Hepatocyte (in vitro differentiated cells): ENCODE data around the gene IFI27L1. TPM values are rescaled to one million over a fixed set of nuclear protein-coding genes. Genes with fewer than 3 reads are reported as not detected.

ENCODE experiments used
- DNase-seq: peaks from one replicate; pipeline ENCODE4 v3.0.0-alpha.2; 2016; ENCODE audit warnings: low spot score
- H2AFZ ChIP-seq: fragments of 200-600 bp; sonication (generic); 2 replicates; pipeline ENCODE4 v1.6.0; 2016; ENCODE audit warnings: antibody characterized with exemption, mild to moderate bottlenecking
- H3K27ac ChIP-seq: fragments of 200-600 bp; sonication (generic); 2 replicates; pipeline ENCODE4 v1.5.1; 2016; ENCODE audit warnings: mild to moderate bottlenecking
- H3K27me3 ChIP-seq: fragments of 200-600 bp; sonication (generic); 2 replicates; pipeline ENCODE4 v1.6.1; 2016
- H3K36me3 ChIP-seq: fragments of 200-600 bp; sonication (generic); replicated peaks from 2 replicates; pipeline ENCODE4 v1.5.1; 2016; ENCODE audit warnings: low read depth; ENCODE audit not compliant: insufficient read depth
- H3K4me1 ChIP-seq: fragments of 200-600 bp; sonication (generic); 2 replicates; pipeline ENCODE4 v1.5.1; 2016; ENCODE audit warnings: mild to moderate bottlenecking, moderate library complexity; ENCODE audit not compliant: insufficient read depth
- H3K4me2 ChIP-seq: fragments of 200-600 bp; sonication (generic); 2 replicates; pipeline ENCODE4 v1.6.0; 2016
- H3K4me3 ChIP-seq: fragments of 200-600 bp; sonication (generic); 2 replicates; pipeline ENCODE4 v1.5.1; 2016; ENCODE audit warnings: mild to moderate bottlenecking
- H3K79me2 ChIP-seq: fragments of 200-600 bp; sonication (generic); 2 replicates; pipeline ENCODE4 v1.6.0; 2017; ENCODE audit warnings: mild to moderate bottlenecking
- H3K9me2 ChIP-seq: fragments of 200-600 bp; sonication (generic); replicated peaks from 2 replicates; pipeline ENCODE4 v1.6.0; 2017; ENCODE audit warnings: mild to moderate bottlenecking; ENCODE audit not compliant: insufficient read depth
- H3K9me3 ChIP-seq: fragments of 200-600 bp; sonication (generic); 2 replicates; pipeline ENCODE4 v1.5.1; 2016; ENCODE audit warnings: low read depth, mild to moderate bottlenecking
- H4K20me1 ChIP-seq: fragments of 200-600 bp; sonication (generic); 2 replicates; pipeline ENCODE4 v1.6.0; 2016; ENCODE audit warnings: mild to moderate bottlenecking; ENCODE audit not compliant: insufficient read depth, poor library complexity, severe bottlenecking
- EZH2 ChIP-seq: fragments of 200-600 bp; sonication (generic); IDR thresholded peaks from 2 replicates; pipeline ENCODE4 v1.6.1; 2016; ENCODE audit warnings: antibody characterized with exemption, mild to moderate bottlenecking, borderline replicate concordance
- EZH2phosphoT487 ChIP-seq: fragments of 200-600 bp; sonication (generic); IDR thresholded peaks from one replicate; pipeline ENCODE4 v1.6.1; 2018; ENCODE audit warnings: antibody characterized with exemption, mild to moderate bottlenecking, low read depth, moderate library complexity; ENCODE audit not compliant: unreplicated experiment, severe bottlenecking
- WGBS: methylation state at CpG from one replicate; pipeline ENCODE4 v1.1.6; 2016; ENCODE audit warnings: low lambda C conversion rate; ENCODE audit errors: missing lambda C conversion rate; 5-methylcytosine and 5-hydroxymethylcytosine counted together
- polyA plus RNA-seq: library from polyadenylated mRNA; unstranded; fragments of >200 nt; fragmentation: Nextera tagmentation; extraction: Ambion mirVana; gene quantifications from 2 replicates; pipeline ENCODE4 v1.2.1, GENCODE V29; 2016
- total RNA-seq: library from RNA; depleted of rRNA; stranded (reverse); fragments of >200 nt; gene quantifications from 2 replicates; pipeline ENCODE4 v1.2.3, GENCODE V29; 2014
- TF ChIP-seq, protein P1 (sequence below): fragments of 200-600 bp; sonication (generic); IDR thresholded peaks from 2 replicates; pipeline ENCODE4 v1.5.1; 2016; ENCODE audit warnings: antibody characterized with exemption, mild to moderate bottlenecking; ENCODE audit not compliant: poor library complexity

Gene IFI27L1
- total and polyA plus RNA-seq, 2 experiments from 2014 or later, result 18.9 to 29.4 TPM

DNA sequence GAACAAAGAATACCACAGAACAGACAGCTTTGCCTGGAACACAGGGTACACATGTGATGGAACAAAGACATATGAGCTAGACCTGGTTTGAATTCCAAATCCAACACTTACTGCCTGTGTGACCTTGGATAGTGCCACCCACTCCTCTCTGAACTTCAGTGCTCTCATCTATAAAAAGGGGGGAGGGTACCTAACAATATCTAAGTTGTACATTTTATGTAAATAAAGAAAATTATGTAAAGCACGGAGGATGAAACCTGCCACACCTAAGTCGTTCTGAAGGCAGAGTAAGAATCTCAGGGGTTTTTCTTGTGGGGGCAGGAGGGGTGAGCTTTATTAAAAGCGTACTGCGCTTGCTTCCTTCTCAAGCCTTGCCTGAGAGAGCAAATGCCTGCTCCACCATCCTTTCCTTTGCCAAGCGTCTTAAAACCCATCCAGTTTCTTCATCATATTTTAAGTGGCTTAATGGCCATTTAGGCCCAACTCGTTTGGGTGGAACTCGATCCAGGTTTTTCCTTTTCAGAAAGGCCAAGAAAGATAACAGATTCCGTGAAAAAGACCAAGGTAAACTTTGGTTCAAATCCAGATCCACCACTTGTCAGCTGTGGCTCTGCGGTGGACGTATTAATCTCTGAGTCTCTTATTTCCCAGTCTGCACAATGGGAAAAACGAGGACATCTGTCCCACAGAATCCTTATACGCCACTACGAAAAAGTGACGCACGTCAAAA is 1.1 kb upstream of the IFI27L1 start:
- H3K36me3 ChIP-seq, result no peaks in the 10 kb centered on the region
- DNase-seq, result no peak
- WGBS, result 10% methylated on average over 15 of the region's 15 CpGs
- H3K79me2 ChIP-seq, result peaks cover 81% of the 10 kb centered on the region
- no peaks in the 10 kb centered on the region for H3K27me3 ChIP-seq
- H3K9me2 ChIP-seq, result no peaks in the 10 kb centered on the region
- H3K27ac ChIP-seq, result peak overlapping the region; percentile 96
- H3K9me3 ChIP-seq, result no peaks in the 10 kb centered on the region
- peak overlapping the region; percentile 58 for H2AFZ ChIP-seq
- H3K4me1 ChIP-seq, result peaks cover 33% of the 10 kb centered on the region
- peak overlapping the region; percentile 90 for H3K4me2 ChIP-seq
- H4K20me1 ChIP-seq, result peaks cover 38% of the 10 kb centered on the region
- peak overlapping the region; percentile 94 for H3K4me3 ChIP-seq
- no peak for TF ChIP-seq EZH2

DNA sequence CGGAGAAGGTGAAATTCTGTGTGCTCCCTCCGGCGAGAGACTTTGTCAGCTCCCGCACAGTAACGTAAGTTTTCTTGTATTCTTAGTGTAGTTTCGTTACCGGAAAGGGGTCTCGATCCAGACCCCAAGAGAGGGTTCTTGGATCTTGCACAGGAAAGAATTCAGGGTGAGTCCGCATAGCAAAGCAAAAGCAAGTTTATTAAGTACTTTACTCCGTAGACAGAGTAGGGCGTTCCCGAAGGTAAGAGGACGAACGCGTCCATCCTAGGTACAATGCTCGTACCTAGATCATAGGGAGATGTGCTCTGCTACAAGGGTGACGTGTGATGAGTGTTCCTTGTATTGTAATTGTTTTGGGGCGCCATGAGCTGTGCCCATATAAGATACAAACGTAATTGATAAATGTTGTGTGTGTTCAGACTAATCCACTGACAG is 293 bp downstream of the IFI27L1 start:
- DNase-seq, result peak; percentile 32
- no peaks in the 10 kb centered on the region for H3K27me3 ChIP-seq
- H3K4me2 ChIP-seq, result peak overlapping the region; percentile 79
- H3K9me3 ChIP-seq, result no peaks in the 10 kb centered on the region
- H4K20me1 ChIP-seq, result peaks cover 31% of the 10 kb centered on the region
- peak overlapping the region; percentile 80 for H2AFZ ChIP-seq
- H3K4me1 ChIP-seq, result peaks cover 33% of the 10 kb centered on the region
- no peaks in the 10 kb centered on the region for H3K36me3 ChIP-seq
- TF ChIP-seq EZH2phosphoT487 (no peak), EZH2 (no peak)
- TF ChIP-seq, protein P1, sequence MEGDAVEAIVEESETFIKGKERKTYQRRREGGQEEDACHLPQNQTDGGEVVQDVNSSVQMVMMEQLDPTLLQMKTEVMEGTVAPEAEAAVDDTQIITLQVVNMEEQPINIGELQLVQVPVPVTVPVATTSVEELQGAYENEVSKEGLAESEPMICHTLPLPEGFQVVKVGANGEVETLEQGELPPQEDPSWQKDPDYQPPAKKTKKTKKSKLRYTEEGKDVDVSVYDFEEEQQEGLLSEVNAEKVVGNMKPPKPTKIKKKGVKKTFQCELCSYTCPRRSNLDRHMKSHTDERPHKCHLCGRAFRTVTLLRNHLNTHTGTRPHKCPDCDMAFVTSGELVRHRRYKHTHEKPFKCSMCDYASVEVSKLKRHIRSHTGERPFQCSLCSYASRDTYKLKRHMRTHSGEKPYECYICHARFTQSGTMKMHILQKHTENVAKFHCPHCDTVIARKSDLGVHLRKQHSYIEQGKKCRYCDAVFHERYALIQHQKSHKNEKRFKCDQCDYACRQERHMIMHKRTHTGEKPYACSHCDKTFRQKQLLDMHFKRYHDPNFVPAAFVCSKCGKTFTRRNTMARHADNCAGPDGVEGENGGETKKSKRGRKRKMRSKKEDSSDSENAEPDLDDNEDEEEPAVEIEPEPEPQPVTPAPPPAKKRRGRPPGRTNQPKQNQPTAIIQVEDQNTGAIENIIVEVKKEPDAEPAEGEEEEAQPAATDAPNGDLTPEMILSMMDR, result no peak
- no peaks in the 10 kb centered on the region for H3K9me2 ChIP-seq
- peak overlapping the region; percentile 96 for H3K27ac ChIP-seq
- peaks cover 70% of the 10 kb centered on the region for H3K79me2 ChIP-seq
- H3K4me3 ChIP-seq, result peak overlapping the region; percentile 77
- WGBS, result 2% methylated on average over 19 of the region's 19 CpGs

DNA sequence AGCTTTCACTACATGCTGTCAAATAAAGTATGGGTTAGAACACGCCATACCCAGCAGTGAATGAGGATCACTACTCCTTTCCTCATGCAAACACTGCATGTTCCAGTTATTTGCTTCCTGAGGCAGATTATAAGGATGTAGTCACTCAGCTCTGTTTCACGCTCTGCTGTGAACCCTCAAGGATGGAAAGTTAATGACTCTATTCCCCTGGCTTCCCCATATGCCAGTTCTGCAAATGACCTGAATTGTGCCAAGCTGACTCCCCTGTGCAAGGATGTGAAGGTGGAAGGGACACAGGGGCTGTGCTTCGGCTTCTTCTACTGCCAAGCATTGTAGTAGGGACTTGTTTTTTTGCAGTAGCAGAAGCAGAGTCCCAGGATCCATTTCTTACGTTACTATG is 6.8 kb downstream of the IFI27L1 start:
- 83% methylated on average over 4 of the region's 4 CpGs for WGBS
- no peaks in the 10 kb centered on the region for H3K9me2 ChIP-seq
- H3K4me2 ChIP-seq, result no peak overlapping the region
- DNase-seq, result no peak
- no peak overlapping the region for H2AFZ ChIP-seq
- no peaks in the 10 kb centered on the region for H3K9me3 ChIP-seq
- H3K4me1 ChIP-seq, result peaks cover 5% of the 10 kb centered on the region
- no peaks in the 10 kb centered on the region for H3K27me3 ChIP-seq
- no peak overlapping the region for H3K27ac ChIP-seq
- H4K20me1 ChIP-seq, result no peaks in the 10 kb centered on the region
- H3K79me2 ChIP-seq, result peaks cover 14% of the 10 kb centered on the region
- no peak overlapping the region for H3K4me3 ChIP-seq
- no peaks in the 10 kb centered on the region for H3K36me3 ChIP-seq
- TF ChIP-seq, protein P1, result no peak
- TF ChIP-seq EZH2 (no peak), EZH2phosphoT487 (no peak)

DNA sequence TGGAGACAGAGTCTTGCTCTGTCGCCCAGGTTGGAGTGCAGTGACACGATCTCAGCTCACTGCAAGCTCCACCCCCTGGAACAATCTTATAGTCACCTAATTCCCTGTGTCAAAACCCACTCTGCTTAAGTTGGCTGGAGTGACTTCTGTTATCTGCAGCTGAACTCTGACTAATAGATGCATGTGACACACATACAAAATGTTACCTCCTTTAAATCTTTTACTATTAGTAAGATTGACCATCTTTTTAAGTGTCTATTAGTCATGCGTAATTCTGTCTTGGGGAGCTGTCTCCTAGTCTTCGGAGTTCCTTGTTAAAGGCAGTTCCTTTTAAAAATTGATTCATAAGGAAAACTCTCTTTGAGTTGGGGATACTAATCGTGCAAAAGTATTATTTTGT is 7.4 kb downstream of the IFI27L1 start:
- DNase-seq, result no peak
- H3K27ac ChIP-seq, result no peak overlapping the region
- H3K4me2 ChIP-seq, result no peak overlapping the region

More for the DNA sequence above, 7.4 kb downstream of the IFI27L1 start:
- H3K9me2 ChIP-seq, result no peaks in the 10 kb centered on the region
- no peaks in the 10 kb centered on the region for H4K20me1 ChIP-seq
- no peak overlapping the region for H2AFZ ChIP-seq
- H3K4me3 ChIP-seq, result no peak overlapping the region
- 89% methylated on average over 5 of the region's 5 CpGs for WGBS
- no peaks in the 10 kb centered on the region for H3K36me3 ChIP-seq
- peaks cover 5% of the 10 kb centered on the region for H3K4me1 ChIP-seq
- peaks cover 8% of the 10 kb centered on the region for H3K79me2 ChIP-seq
- H3K9me3 ChIP-seq, result no peaks in the 10 kb centered on the region
- H3K27me3 ChIP-seq, result no peaks in the 10 kb centered on the region
- TF ChIP-seq EZH2 (no peak), EZH2phosphoT487 (no peak)
- TF ChIP-seq, protein P1, result no peak
